Esophagus muscularis mucosa (tissue), 2 donors: ENCODE data around the gene HOPX.

Source experiments
- POLR2A ChIP-seq: fragments of 450-650 bp; IDR thresholded peaks from one replicate; pipeline ENCODE4 v1.6.1; 2017; ENCODE audit warnings: antibody characterized with exemption, moderate library complexity, mild to moderate bottlenecking, low read depth
- POLR2AphosphoS5 ChIP-seq, 2 donors: sonication (generic); formaldehyde crosslinking; IDR thresholded peaks; one replicate each; pipeline ENCODE4 v1.6.1; 2017; ENCODE audit warnings: antibody characterized with exemption in 2 of 2

- TF ChIP-seq POLR2AphosphoS5 (IDR thresholded peaks at IDR 0.05), result no peak
- TF ChIP-seq POLR2A, result no peak
Observed at GRCh38 chr4:56666279-56666678, 14.8 kb downstream of the HOPX start.
